Measurements from ENCODE around the gene ESX1. TPM values are rescaled to one million over a fixed set of nuclear protein-coding genes. Genes with fewer than 3 reads are reported as not detected.
A peak's percentile ranks its signal among the peaks of the same experiment; 100 is the strongest.

The ESX1 gene
- total and polyA plus RNA-seq, 2 of the 8 experiments (the other 6 are each of a cell fraction or from before 2014, with no cell fraction given) = not detected

- Histone ChIP-seq H4K5ac (ENCODE audit: insufficient read length, low read depth, low read length) (no peak overlapping the region), H3K4me2 (ENCODE audit: insufficient read depth in 1 of 2, low read depth in 2 of 2, low read length in 2 of 2) (0 out of 4 replicates have a peak overlapping the region, but pooled peaks of 1 of the 2 experiments have one; percentile 34), H3K9me3 (ENCODE audit: insufficient read depth in 2 of 2, low read depth in 1 of 2, low read length in 1 of 2) (no peaks in the 10 kb centered on the region), H2BK5ac (ENCODE audit: low read depth, low read length) (no peak overlapping the region), H2AFZ (ENCODE audit: low read length) (no peak overlapping the region), H2AK5ac (ENCODE audit: low read depth, low read length) (no peak overlapping the region), H2BK120ac (replicated peaks; ENCODE audit: low read depth, low read length) (no peak overlapping the region), H3K18ac (ENCODE audit: extremely low read depth, low read length) (no peak overlapping the region), H4K20me1 (replicated peaks in 1 of 2; ENCODE audit: control insufficient read depth in 1 of 2, insufficient read depth in 2 of 2, low read length in 2 of 2) (no peaks in the 10 kb centered on the region), H3K27ac (ENCODE audit: low read depth, low read length) (no peak overlapping the region), H3K4me3 (ENCODE audit: extremely low read depth in 1 of 4, insufficient read depth in 2 of 4, low read depth in 3 of 4, low read length in 4 of 4) (no peak overlapping the region), H3K9ac (replicated peaks in 1 of 4; ENCODE audit: extremely low read depth in 1 of 4, low read depth in 3 of 4, low read length in 3 of 4) (no peak overlapping the region), H4K8ac (ENCODE audit: extremely low read depth, insufficient read depth, low read length) (no peak overlapping the region), H3K56ac (replicated peaks; ENCODE audit: insufficient read length, low read depth, low read length) (no peak overlapping the region), H3K14ac (ENCODE audit: insufficient read length) (no peak overlapping the region), H3K27me3 (replicated peaks in 1 of 4; ENCODE audit: control insufficient read depth in 3 of 4, extremely low read depth in 1 of 4, insufficient read depth in 3 of 4, low read length in 3 of 4) (peaks cover 1 to 13% (median 6%) of the 10 kb centered on the region in 4 experiments), H3K4me1 (replicated peaks in 1 of 4; ENCODE audit: control insufficient read depth in 3 of 4, insufficient read depth in 4 of 4, low read length in 3 of 4) (peaks cover 0 to 3% (median 0%) of the 10 kb centered on the region in 4 experiments; a peak in 1 of 7 replicates), H3K79me1 (ENCODE audit: low read depth, low read length) (no peaks in the 10 kb centered on the region), H3K23me2 (ENCODE audit: low read depth, low read length) (no peaks in the 10 kb centered on the region), H4K91ac (replicated peaks; ENCODE audit: insufficient read length, low read length) (no peak overlapping the region), H2BK20ac (ENCODE audit: low read length) (no peak overlapping the region), H3K4ac (replicated peaks; ENCODE audit: insufficient read length, low read depth, low read length) (no peak overlapping the region), H3K36me3 (ENCODE audit: control insufficient read depth in 2 of 4, insufficient read depth in 4 of 4, low read length in 3 of 4) (no peaks in the 10 kb centered on the region), H2BK15ac (ENCODE audit: low read length) (no peak overlapping the region), H3K23ac (ENCODE audit: insufficient read length) (no peak overlapping the region), H3K79me2 (ENCODE audit: control insufficient read depth in 1 of 2, insufficient read depth in 2 of 2, low read length in 2 of 2) (no peaks in the 10 kb centered on the region), H2BK12ac (ENCODE audit: low read depth, low read length) (no peak overlapping the region)
- FAIRE-seq = peak; percentile 100
- WGBS, 2 experiments (ENCODE audit: extremely low coverage in 1 of 2, insufficient coverage in 1 of 2, insufficient read length in 1 of 2, insufficient replicate concordance in 2 of 2, low coverage in 1 of 2, low lambda C conversion rate in 2 of 2, missing lambda C conversion rate in 1 of 2) = 13% methylated on average over 7 of the region's 7 CpGs; no CpG with 5 or more reads in 1 of the 2 experiments
- ChIA-PET CTCF (ENCODE audit: partially characterized antibody) (interaction anchor here (0.6 to 4.2 kb wide), 17 partner anchors 10 to 197 kb away, joined by 3 to 42 read pairs (median 3); partner anchors contain the start of gene ESX1), POLR2A (ENCODE audit: partially characterized antibody) (interaction anchor here (1.4 kb wide), 1 partner anchor 76 kb away, joined by 3 read pairs; no protein-coding TSS in a partner anchor)
- peak in 1 of 2 experiments; percentile 72 for DNase-seq (ENCODE audit: low read depth in 1 of 2, low spot score in 2 of 2)
- TF ChIP-seq TEAD4 (IDR thresholded peaks at IDR 0.05; ENCODE audit: low read depth, low read length) (no peak), YY1 (IDR thresholded peaks at IDR 0.05; ENCODE audit: low read depth, low read length) (0 out of 2 replicates have a peak, but pooled peaks have one; percentile 10), RAD21 (IDR thresholded peaks at IDR 0.05 in 1 of 2, conservative IDR thresholded peaks at IDR 0.05 in 1 of 2; ENCODE audit: low read depth in 2 of 2, low read length in 2 of 2) (peak; percentile 76 to 83), RBBP5 (IDR thresholded peaks at IDR 0.05; ENCODE audit: borderline replicate concordance, low read depth, low read length) (no peak), RNF2 (IDR thresholded peaks at IDR 0.05; ENCODE audit: borderline replicate concordance, low read depth, low read length, missing control alignments, poor library complexity, severe bottlenecking) (no peak), TCF12 (IDR thresholded peaks at IDR 0.05; ENCODE audit: low read depth, low read length) (no peak), CBX5 (IDR thresholded peaks at IDR 0.05; ENCODE audit: low read depth, low read length) (no peak), CTCF (IDR thresholded peaks at IDR 0.05; ENCODE audit: control extremely low read depth in 1 of 3, insufficient read depth in 1 of 3, low read depth in 1 of 3, low read length in 3 of 3) (peak; percentile 8 to 74 (median 69))
These were observed 16.3 kb upstream of the ESX1 start for GRCh38 chrX:104270916-104271512.

All from H1 (cell line).